Mucosa of gallbladder (tissue), 1 donor: Measurements from ENCODE around the gene CD99L2. TPM values are rescaled to one million over a fixed set of nuclear protein-coding genes. Genes with fewer than 3 reads are reported as not detected.

Experiments
- DNase-seq: peaks from one replicate; pipeline ENCODE4 v3.0.0-alpha.2; 2020; ENCODE audit warnings: low spot score
- total RNA-seq: library from RNA; stranded (reverse); gene quantifications from one replicate; pipeline ENCODE4 v1.2.1, GENCODE V29; 2021
- donor health status: DM: no; HTN: no; CAD: no.

The CD99L2 gene
- total RNA-seq, 1 donor from 2014 or later, result 35.2 TPM

DNA sequence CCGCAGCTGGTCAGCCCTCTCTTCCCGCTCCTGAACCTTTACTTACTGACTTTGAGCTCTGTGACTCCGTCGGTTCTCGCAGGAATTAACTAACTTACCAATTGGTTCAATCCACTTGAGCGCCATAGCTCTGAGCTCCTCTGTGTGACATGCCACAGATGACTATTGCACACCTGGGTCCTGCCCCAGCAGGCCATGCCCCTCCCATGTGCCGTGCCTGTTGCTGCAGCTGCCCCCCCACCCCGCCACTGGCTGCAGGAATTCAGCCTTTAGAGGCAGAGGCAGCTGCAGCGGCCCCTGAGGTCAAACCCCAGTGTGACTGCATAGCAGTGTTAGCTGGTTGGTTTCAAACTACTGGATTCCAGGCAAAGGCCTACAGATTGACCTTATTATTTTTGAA lies 134.7 kb downstream of the CD99L2 start:
- DNase-seq, result no peak

GRCh38 chrX:150763303-150763797 lies 135.1 kb downstream of the CD99L2 start:
- DNase-seq, result no peak

DNA sequence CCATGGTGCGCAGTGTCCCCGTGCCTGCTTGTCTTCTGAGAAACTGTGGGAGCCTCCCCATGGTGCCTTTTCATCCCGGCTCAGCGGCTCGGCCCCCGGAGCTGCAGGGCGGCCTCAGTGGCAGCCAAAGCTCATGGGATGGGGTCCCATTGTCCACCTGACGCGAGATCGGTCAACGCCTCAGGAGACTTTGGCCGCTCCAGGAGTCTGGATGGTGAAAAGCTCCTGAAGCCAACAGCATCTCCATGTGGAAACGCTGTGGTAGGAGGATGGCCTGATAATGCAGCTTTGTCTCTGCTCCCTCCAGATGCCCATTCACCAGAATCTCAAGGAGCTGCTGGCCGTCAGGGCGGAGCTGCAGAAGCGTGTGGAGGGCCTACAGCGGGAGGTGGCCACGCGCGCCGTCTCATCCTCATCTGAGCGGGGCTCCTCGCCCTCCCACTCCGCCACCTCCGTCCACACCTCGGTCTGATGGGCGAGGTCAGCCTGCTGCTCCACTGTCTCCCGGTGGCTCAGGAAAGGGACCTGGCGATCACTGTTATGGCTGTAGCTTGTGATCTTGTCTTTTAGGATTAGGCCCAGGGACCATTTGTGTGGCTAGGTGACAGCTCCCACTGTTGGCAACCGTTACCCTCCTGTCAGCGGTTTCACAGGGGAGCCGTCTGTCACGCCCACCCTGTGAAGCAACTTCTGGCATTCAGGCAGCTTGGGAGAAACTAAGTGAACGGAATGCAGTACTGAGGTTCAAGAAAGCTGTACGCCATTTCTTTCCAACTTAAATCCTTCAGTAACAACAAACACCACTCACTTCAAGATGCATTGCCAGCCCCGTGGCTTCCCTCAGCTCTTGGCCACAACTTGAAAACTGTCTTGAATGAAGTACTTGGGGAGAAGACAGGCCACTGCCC lies 136.0 kb downstream of the CD99L2 start:
- DNase-seq, result no peak

GRCh38 chrX:150761819-150762216 lies 136.7 kb downstream of the CD99L2 start:
- DNase-seq, result no peak

GRCh38 chrX:150761176-150761818 lies 137.2 kb downstream of the CD99L2 start:
- no peak for DNase-seq

GRCh38 chrX:150759568-150760416 lies 138.7 kb downstream of the CD99L2 start:
- DNase-seq, result no peak

GRCh38 chrX:150757371-150757770 lies 141.1 kb downstream of the CD99L2 start:
- no peak for DNase-seq

GRCh38 chrX:150753968-150754367 lies 144.5 kb downstream of the CD99L2 start:
- DNase-seq, result no peak

DNA sequence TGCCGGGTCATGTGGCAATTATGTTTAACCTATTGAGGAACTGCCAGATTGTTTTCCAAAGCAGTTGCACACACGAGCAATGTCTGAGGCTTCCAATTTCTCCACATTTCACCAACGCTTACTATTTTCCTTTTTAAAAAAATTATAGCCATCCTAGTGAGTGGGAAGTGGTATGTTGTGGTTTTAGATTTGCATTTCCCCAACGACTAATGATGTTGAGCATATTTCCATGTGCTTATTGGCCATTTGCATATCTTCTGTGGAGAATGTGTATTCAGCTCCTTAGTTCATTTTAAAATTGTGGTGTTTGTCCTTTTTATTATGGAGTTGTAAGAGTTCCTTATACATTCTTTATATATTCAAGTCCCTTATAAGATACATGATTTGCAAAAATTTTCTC lies 145.1 kb downstream of the CD99L2 start:
- no peak for DNase-seq

DNA sequence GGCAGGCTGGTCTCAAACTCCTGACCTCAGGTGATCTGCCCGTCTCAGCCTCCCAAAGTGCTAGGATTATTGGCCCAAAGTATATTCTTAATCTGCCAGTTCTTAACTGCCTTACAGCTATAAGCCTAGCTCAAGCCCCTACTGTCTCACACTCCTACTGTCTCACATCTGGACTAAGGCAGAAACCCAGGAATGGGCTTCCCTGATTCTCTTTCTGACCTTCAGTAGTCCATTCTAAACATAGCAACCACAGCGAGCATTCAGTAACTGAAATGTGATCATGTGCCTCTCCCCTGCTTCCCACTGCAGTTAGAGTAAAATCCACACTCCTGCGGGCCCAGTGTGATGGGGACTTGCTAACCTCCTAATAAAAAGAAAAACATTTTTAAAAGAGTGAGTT lies 146.3 kb downstream of the CD99L2 start:
- no peak for DNase-seq

- DNase-seq, result no peak
Observed at GRCh38 chrX:150736475-150736874, 162.0 kb downstream of the CD99L2 start.

DNA sequence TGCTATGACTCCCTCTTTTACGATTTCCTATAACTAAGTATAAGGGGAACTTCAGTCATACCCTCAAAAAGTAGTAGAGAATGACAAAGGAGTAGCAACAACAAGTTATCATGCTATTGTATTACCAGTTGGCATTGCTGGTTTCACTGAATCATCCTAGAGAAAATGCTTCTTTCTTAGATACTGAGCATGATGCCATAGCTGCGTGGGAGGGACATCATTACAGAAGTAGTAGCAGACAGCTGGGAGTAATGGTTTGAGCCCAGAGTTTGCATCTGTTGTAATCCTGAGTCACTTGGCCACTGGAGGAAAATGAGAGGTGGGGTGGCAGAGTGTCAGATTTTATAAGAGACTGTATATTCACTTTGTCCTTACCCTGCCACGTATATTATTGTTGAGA lies 166.7 kb downstream of the CD99L2 start:
- no peak for DNase-seq

DNA sequence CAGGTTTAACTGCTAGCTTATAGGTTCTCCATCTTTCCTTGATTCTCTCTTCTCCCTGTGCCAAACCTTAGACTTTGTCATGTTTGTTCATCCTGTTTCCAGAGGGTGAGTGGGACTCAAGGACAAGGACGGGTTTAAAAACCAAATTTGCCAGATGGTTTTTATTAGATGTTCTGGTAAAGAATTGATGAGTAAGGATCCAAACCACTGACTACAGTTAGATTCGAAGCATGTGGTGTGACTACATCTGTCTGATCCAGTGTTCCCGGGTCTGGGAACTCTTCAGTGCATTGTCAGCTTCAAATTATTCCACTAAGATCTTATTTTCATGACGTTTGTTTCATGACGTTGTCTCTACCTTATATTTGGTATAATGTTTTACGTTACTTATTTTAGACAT lies 167.7 kb downstream of the CD99L2 start:
- no peak for DNase-seq

DNA sequence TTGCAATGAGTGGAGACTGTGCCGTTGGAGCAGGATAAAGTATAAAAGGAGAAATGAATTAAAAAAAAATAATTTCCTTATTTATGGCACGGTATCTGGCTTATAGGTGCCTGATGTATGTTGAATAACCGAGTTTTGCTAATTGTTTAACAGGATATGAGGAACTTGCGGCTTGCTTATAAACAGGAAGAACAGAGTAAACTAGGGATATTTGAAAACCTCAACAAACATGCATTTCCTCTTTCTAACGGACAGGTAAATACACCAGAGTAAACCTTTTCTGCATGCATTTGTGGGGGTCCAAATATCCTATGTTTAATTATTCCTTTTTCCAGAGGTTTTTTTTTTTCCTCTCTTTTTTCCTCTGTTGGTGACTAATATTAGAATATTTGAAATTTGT lies 168.5 kb downstream of the CD99L2 start:
- no peak for DNase-seq

- DNase-seq, result no peak
Observed at GRCh38 chrX:150719621-150720020, 178.8 kb downstream of the CD99L2 start.

Other genes with a start within 250 kb of the CD99L2 start
- gene MTMR1, start 205.3 kb downstream of the CD99L2 start, total RNA-seq, result 16.0 TPM
- 14.8 TPM for gene HMGB3, start 84.7 kb upstream of the CD99L2 start, total RNA-seq